Neural cell (in vitro differentiated cells): Measurements from ENCODE around the gene ADGRG3. TPM values are rescaled to one million over a fixed set of nuclear protein-coding genes. Genes with fewer than 3 reads are reported as not detected.

ENCODE experiments used
- H2AFZ ChIP-seq: fragments of 200-600, 300-800 bp; sonication (generic), shearing (Covaris generic); 2 replicates; pipeline ENCODE4 v1.6.0; 2014; ENCODE audit warnings: low read depth, mild to moderate bottlenecking, antibody characterized with exemption, low read length, moderate library complexity
- H3F3A ChIP-seq: fragments of 200-600 bp; shearing (Covaris generic); 2 replicates; pipeline ENCODE4 v1.6.1; 2016; ENCODE audit warnings: mild to moderate bottlenecking, moderate library complexity, mixed read lengths, antibody characterized with exemption, low read length; ENCODE audit not compliant: insufficient read depth, poor library complexity, severe bottlenecking
- H3K27ac ChIP-seq: fragments of 200-600, 300-800 bp; sonication (generic), shearing (Covaris generic); 2 replicates; pipeline ENCODE4 v1.5.1; 2014; ENCODE audit warnings: mild to moderate bottlenecking, low read length, moderate library complexity
- H3K27me3 ChIP-seq: fragments of 300-800, 200-600 bp; sonication (generic), shearing (Covaris generic); 2 replicates; pipeline ENCODE4 v1.6.0; 2014; ENCODE audit warnings: mild to moderate bottlenecking, low read depth, low read length, moderate library complexity; ENCODE audit not compliant: insufficient read depth
- H3K36me3 ChIP-seq: fragments of 300-800, 200-600 bp; sonication (generic), shearing (Covaris generic); 2 replicates; pipeline ENCODE4 v1.5.1; 2014; ENCODE audit warnings: mild to moderate bottlenecking, antibody characterized with exemption, low read length, moderate library complexity; ENCODE audit not compliant: insufficient read depth
- H3K4me2 ChIP-seq: fragments of 300-800, 200-600 bp; sonication (generic), shearing (Covaris generic); 2 replicates; pipeline ENCODE4 v1.6.0; 2014; ENCODE audit warnings: mild to moderate bottlenecking, low read length
- H3K4me3 ChIP-seq: fragments of 300-800, 200-600 bp; sonication (generic), shearing (Covaris generic); 2 replicates; pipeline ENCODE4 v1.5.1; 2014; ENCODE audit warnings: mild to moderate bottlenecking, low read length, moderate library complexity
- H3K79me2 ChIP-seq: fragments of 200-600 bp; shearing (Covaris generic); replicated peaks from 2 replicates; pipeline ENCODE4 v1.6.0; 2014; ENCODE audit warnings: mild to moderate bottlenecking, low read length, moderate library complexity; ENCODE audit not compliant: insufficient read depth
- H3K9ac ChIP-seq: fragments of 300-800, 200-600 bp; sonication (generic), shearing (Covaris generic); 2 replicates; pipeline ENCODE4 v1.6.1; 2016; ENCODE audit warnings: mild to moderate bottlenecking, low read length, mixed read lengths
- H3K9me2 ChIP-seq: fragments of 200-600 bp; shearing (Covaris generic); 2 replicates; pipeline ENCODE4 v1.6.1; 2016; ENCODE audit warnings: mild to moderate bottlenecking, low read length, mixed read lengths; ENCODE audit not compliant: insufficient read depth
- H3K9me3 ChIP-seq: fragments of 200-600, 300-800 bp; sonication (generic), shearing (Covaris generic); 2 replicates; pipeline ENCODE4 v1.6.1; 2016; ENCODE audit warnings: mild to moderate bottlenecking, mixed run types, low read length, moderate library complexity, mixed read lengths
- H4K20me1 ChIP-seq: fragments of 200-600 bp; shearing (Covaris generic); 2 replicates; pipeline ENCODE4 v1.6.1; 2016; ENCODE audit warnings: mild to moderate bottlenecking, mixed run types; ENCODE audit not compliant: insufficient read depth
- EP300 ChIP-seq: fragments of 450-650 bp; conservative IDR thresholded peaks from 2 replicates; pipeline ENCODE4 v1.6.1; 2014; ENCODE audit warnings: antibody characterized with exemption, mild to moderate bottlenecking, moderate library complexity; ENCODE audit not compliant: poor library complexity, severe bottlenecking
- EZH2 ChIP-seq: fragments of 200-600, 300-800 bp; shearing (Covaris generic), sonication (generic); IDR thresholded peaks from 2 replicates; pipeline ENCODE4 v1.6.1; 2014; ENCODE audit warnings: antibody characterized with exemption, low read length, borderline replicate concordance, mild to moderate bottlenecking; ENCODE audit not compliant: insufficient read depth, poor library complexity, severe bottlenecking
- MXI1 ChIP-seq: fragments of 450-650 bp; conservative IDR thresholded peaks from 2 replicates; pipeline ENCODE4 v1.6.1; 2014; ENCODE audit warnings: antibody characterized with exemption, mild to moderate bottlenecking; ENCODE audit not compliant: poor library complexity, severe bottlenecking
- POLR2AphosphoS5 ChIP-seq: IDR thresholded peaks from 2 replicates; pipeline ENCODE4 v1.6.1; 2012
- RAD21 ChIP-seq: fragments of 450-650 bp; conservative IDR thresholded peaks from 2 replicates; pipeline ENCODE4 v1.6.1; 2014; ENCODE audit warnings: antibody characterized with exemption, mild to moderate bottlenecking, moderate library complexity
- SMC3 ChIP-seq: fragments of 450-650 bp; conservative IDR thresholded peaks from 2 replicates; pipeline ENCODE4 v1.6.1; 2014; ENCODE audit warnings: antibody characterized with exemption, mild to moderate bottlenecking, moderate library complexity; ENCODE audit not compliant: poor library complexity
- TAF1 ChIP-seq: IDR thresholded peaks from 2 replicates; pipeline ENCODE4 v1.6.1; 2012; ENCODE audit warnings: low read depth
- polyA plus RNA-seq: library from polyadenylated mRNA; depleted of rRNA; stranded (reverse); fragments of >200 nt; gene quantifications from 2 replicates; pipeline ENCODE4 v1.2.3, GENCODE V29; 2014
- TF ChIP-seq, protein P1 (sequence below): fragments of 450-650 bp; IDR thresholded peaks from 2 replicates; pipeline ENCODE4 v1.5.1; 2014; ENCODE audit warnings: antibody characterized with exemption, mild to moderate bottlenecking, moderate library complexity; ENCODE audit not compliant: poor library complexity, severe bottlenecking
- TF ChIP-seq, protein P2 (sequence below): IDR thresholded peaks from 2 replicates; pipeline ENCODE4 v1.6.1; 2012; ENCODE audit warnings: borderline replicate concordance

Gene ADGRG3
- polyA plus RNA-seq, 1 donor from 2014 or later = 0.62 TPM

DNA sequence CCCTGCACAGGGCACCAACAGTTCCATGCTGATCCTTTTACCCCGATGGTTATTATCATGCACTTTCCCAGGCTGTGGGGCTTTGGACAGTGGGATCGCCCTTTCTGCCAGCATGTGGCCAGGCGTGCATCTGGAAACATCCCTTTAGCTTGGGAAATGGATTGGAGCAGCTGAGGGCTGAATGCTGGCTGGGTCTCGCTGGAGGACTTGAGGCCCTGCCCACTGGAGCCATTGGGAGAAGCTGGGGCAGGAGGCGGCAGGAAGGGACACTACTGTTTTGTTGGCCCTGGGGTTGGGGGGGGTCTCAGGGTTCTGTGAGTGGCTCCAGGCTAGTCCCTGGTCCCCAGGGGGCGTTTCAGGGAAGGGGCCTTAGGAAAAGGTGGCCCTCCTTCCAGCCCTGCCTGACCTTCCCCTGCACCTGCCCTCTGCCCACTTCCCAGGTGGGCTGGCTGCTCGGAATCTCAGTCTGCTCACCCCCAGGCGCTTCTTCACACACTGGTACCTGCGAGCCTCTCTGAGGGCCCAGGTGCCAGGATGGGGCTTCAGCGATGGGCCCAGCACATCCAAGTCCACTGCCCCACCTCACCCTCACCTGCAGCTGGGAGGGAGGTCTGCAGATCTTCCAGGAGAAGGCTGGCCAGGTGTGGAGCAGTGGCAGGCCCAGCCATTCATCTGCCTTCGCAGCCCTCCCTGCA, 1.6 kb upstream of the ADGRG3 start:
- H3F3A ChIP-seq = no peaks in the 10 kb centered on the region
- no peaks in the 10 kb centered on the region for H3K9me3 ChIP-seq
- no peak overlapping the region for H3K9ac ChIP-seq
- no peaks in the 10 kb centered on the region for H4K20me1 ChIP-seq
- H3K9me2 ChIP-seq = no peaks in the 10 kb centered on the region
- H3K4me2 ChIP-seq = no peak overlapping the region
- H2AFZ ChIP-seq = no peak overlapping the region
- H3K27ac ChIP-seq = no peak overlapping the region
- no peaks in the 10 kb centered on the region for H3K79me2 ChIP-seq
- H3K36me3 ChIP-seq = peaks cover 10% of the 10 kb centered on the region
- TF ChIP-seq, protein P1, sequence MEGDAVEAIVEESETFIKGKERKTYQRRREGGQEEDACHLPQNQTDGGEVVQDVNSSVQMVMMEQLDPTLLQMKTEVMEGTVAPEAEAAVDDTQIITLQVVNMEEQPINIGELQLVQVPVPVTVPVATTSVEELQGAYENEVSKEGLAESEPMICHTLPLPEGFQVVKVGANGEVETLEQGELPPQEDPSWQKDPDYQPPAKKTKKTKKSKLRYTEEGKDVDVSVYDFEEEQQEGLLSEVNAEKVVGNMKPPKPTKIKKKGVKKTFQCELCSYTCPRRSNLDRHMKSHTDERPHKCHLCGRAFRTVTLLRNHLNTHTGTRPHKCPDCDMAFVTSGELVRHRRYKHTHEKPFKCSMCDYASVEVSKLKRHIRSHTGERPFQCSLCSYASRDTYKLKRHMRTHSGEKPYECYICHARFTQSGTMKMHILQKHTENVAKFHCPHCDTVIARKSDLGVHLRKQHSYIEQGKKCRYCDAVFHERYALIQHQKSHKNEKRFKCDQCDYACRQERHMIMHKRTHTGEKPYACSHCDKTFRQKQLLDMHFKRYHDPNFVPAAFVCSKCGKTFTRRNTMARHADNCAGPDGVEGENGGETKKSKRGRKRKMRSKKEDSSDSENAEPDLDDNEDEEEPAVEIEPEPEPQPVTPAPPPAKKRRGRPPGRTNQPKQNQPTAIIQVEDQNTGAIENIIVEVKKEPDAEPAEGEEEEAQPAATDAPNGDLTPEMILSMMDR = no peak
- TF ChIP-seq EZH2 = no peak
- TF ChIP-seq SMC3 = no peak
- TF ChIP-seq MXI1 = no peak
- TF ChIP-seq POLR2AphosphoS5 = no peak
- TF ChIP-seq RAD21 = no peak
- no peak for TF ChIP-seq EP300
- no peak overlapping the region for H3K4me3 ChIP-seq
- no peaks in the 10 kb centered on the region for H3K27me3 ChIP-seq

DNA sequence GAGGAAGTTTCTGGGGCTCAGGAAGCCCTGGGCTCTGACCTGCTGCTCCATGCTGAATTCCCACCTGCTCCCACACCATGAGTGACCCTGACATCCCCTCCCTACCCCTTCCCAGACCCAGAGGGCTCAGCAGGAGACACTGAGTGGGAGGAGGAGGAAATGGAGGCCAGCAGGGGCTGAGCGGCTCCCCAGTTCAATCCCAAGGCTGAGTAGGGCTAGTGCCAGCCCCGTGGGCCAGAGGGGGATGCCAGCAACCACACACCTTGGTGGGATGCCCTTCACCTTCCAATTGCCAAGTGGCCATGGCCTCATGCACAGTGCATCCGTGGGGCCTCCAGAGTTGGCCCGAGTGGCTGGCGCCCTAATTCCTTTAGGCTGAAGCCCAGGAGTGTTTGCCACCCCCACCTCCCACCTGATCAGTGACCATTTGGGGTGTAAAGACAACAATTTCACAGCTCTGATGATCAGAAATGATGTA, 1.0 kb upstream of the ADGRG3 start:
- no peak overlapping the region for H2AFZ ChIP-seq
- H3K9me3 ChIP-seq = no peaks in the 10 kb centered on the region
- H3F3A ChIP-seq = no peaks in the 10 kb centered on the region
- H3K27ac ChIP-seq = no peak overlapping the region
- no peaks in the 10 kb centered on the region for H3K27me3 ChIP-seq
- no peaks in the 10 kb centered on the region for H3K9me2 ChIP-seq
- no peak overlapping the region for H3K4me2 ChIP-seq
- TF ChIP-seq SMC3 = no peak
- no peak for TF ChIP-seq EP300
- TF ChIP-seq, protein P1 = no peak
- no peak for TF ChIP-seq MXI1
- no peak for TF ChIP-seq RAD21
- no peak for TF ChIP-seq TAF1
- TF ChIP-seq, protein P2, sequence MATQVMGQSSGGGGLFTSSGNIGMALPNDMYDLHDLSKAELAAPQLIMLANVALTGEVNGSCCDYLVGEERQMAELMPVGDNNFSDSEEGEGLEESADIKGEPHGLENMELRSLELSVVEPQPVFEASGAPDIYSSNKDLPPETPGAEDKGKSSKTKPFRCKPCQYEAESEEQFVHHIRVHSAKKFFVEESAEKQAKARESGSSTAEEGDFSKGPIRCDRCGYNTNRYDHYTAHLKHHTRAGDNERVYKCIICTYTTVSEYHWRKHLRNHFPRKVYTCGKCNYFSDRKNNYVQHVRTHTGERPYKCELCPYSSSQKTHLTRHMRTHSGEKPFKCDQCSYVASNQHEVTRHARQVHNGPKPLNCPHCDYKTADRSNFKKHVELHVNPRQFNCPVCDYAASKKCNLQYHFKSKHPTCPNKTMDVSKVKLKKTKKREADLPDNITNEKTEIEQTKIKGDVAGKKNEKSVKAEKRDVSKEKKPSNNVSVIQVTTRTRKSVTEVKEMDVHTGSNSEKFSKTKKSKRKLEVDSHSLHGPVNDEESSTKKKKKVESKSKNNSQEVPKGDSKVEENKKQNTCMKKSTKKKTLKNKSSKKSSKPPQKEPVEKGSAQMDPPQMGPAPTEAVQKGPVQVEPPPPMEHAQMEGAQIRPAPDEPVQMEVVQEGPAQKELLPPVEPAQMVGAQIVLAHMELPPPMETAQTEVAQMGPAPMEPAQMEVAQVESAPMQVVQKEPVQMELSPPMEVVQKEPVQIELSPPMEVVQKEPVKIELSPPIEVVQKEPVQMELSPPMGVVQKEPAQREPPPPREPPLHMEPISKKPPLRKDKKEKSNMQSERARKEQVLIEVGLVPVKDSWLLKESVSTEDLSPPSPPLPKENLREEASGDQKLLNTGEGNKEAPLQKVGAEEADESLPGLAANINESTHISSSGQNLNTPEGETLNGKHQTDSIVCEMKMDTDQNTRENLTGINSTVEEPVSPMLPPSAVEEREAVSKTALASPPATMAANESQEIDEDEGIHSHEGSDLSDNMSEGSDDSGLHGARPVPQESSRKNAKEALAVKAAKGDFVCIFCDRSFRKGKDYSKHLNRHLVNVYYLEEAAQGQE = no peak
- TF ChIP-seq EZH2 = no peak
- TF ChIP-seq POLR2AphosphoS5 = no peak
- no peaks in the 10 kb centered on the region for H3K79me2 ChIP-seq
- peaks cover 5% of the 10 kb centered on the region for H3K36me3 ChIP-seq
- H4K20me1 ChIP-seq = no peaks in the 10 kb centered on the region
- no peak overlapping the region for H3K4me3 ChIP-seq
- no peak overlapping the region for H3K9ac ChIP-seq
